GM21576 (cell line): ENCODE results near the gene RTN4RL2.
"Not testable (repeated sequence)": the region's sequence is repeated elsewhere in the genome, so short reads cannot be mapped to it uniquely, and the experiment has no call there.

Experiments
- ATAC-seq: cut with Tn5 transposase; IDR thresholded peaks from one replicate; pipeline ENCODE4 v1.9.1; 2021; ENCODE audit warnings: mild to moderate bottlenecking, moderate library complexity; ENCODE audit not compliant: unreplicated experiment

RTN4RL2 gene

DNA sequence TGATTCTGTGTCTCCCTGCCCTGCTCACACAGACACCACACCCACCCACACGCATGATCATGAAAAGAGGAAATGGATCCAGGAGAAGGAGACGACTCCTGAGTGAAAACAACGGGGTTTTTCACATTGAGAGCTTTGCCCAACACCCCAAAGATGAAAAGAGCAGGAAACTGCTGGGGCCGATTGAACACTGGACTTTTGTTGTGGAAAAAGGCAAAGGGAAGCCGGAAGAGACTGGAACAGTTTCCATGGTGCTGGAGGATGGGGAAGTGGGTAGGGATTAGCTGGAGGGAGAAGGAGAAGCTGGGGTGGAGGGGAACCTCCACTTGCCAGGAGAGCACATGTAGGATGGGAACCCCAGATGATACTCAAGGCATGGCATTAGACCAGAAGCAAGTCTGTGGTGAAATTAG lies 28.2 kb upstream of the RTN4RL2 start:
- ATAC-seq, result no peak

DNA sequence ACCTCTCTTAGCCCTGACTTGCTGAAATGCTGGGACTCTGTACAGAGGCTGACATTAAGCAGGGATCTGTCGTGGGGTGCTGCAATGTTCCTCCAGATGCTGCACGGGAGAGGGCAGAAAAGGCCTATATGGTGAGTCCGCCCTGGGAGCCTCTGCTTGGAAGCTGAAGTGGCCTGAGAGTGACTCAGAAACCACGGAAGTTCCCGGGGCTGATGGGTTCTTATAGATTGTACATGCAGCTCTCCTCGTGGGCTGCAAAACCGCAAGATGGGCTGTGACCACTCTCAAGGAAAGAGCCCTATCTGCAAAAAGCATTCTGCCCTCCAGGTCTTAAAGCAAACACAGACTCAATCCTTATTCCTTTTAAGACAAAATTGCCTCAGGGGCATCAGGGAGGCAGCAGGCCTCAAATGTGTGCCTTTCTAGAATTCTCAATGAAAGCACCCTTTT lies 27.6 kb upstream of the RTN4RL2 start:
- ATAC-seq, result no peak

DNA sequence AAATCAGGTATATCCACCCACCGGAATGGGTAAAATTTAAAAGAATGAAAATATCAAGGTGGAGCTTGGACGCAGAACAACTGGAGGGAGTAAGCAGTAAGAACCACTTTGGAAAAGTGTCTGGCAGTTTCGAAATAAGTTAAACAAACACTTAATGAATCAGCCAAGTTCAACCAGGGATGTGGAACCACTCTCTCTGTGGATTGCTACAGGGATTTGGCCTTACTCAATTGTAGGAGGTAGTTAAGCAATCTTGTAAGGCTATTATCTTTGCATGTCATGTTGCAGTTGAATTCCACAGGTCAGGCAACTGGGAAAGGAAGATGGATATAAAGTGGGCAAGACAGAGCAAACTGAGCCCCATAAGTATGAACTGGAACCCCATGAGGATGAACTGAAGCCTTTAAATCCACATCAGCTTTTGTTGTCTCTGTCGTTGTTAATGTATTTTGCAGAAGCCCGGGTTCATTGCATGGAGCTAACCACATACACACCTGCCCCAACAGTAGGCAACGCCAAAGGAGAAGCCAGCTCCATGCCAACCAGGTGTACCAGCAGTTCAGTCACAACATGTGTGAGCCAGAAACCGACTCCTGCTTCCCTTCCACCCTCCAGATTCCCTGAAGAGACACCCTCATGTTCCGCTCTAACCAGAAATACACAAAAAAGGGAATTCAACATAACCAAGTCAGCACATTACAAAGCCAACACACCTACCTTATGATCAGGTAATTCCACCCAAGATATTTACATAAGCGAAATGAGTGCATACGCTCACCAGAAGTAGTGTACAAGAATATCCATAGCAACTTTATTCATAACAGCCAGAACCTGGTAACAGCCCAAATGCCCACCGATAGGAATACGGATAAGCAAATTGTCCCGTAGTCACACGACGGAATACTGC lies 25.4 kb upstream of the RTN4RL2 start:
- ATAC-seq, result no peak

DNA sequence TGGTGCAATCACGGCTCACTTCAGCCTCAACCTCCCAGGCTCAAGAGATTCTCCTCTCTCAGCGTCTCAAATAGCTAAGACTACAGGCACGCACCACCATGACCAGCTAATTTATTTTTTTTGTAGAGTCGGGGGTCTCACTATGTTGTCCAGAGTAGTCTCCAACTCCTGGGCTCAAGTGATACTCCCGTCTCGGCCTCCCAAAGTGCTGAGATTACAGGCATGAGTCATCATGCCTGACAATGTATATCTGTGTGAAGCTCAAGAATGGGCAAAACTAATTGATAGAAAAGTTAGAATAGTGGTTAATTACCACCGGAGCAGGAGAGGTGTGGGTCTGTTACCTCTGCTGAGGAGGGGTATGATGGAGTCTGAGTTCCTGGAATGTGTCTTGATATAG lies 24.3 kb upstream of the RTN4RL2 start:
- no peak for ATAC-seq

DNA sequence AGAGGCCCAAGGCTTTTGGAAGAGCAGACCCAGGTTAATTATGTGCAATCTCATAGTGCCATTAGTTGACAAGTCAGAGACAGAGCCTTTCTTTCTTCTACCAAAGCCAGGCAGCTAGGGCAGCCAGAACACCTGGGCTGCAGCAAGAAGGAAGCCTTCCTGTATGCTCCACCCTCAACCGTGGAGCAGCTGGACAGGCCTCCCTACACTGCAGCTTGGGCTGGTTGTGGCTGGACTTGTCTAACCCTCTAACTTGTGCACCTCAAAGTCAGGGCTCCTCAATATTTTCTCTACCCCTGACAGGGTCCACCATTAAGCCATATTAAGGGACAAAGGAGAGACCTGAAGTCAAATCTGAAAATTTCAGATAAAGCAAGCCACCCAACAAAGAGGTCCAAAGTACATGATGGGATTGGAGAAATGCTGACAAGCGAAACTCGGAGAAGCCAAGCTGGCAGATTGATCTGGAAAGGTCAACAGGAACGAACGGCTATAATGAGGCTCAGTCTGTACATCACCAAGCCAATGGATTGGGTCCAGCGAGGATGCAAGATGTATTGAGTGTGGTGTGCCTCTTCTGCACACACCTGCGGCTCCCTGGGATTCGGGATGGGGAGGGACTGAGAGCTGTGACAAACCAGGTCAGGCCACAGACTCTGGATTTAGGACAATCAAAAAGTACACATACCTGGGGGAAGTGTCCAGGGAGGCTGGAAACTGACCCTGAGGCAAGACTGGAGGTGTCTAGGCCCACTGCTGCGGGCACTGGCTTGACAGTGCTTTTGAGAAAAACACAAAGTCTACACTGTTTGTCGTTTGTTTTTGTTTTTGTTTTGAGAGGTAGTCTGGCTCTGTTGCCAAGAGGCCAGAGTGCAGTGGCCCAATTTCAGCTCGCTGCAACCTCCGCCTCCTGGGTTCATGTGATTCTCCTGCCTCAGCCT lies 21.7 kb upstream of the RTN4RL2 start:
- ATAC-seq, result no peak

DNA sequence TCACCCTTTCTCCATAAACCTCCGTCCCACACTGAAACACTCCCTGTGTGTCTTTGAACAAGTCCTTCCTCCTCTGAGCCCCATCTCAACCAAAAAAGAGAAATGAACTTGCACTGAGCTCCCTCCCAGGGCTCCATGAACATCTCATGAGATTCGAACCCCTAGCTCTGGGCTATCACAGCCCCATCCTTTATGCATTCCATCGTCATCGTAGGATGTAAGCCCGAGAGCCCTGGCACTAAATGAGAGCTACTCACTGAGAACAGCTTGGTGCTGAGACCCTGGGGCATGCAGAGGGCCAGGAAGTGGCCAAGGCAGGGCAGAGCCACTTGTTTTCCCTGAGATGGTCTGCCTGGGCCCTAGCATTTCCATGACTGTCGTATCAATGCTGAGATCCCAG lies 20.5 kb upstream of the RTN4RL2 start:
- no peak for ATAC-seq

DNA sequence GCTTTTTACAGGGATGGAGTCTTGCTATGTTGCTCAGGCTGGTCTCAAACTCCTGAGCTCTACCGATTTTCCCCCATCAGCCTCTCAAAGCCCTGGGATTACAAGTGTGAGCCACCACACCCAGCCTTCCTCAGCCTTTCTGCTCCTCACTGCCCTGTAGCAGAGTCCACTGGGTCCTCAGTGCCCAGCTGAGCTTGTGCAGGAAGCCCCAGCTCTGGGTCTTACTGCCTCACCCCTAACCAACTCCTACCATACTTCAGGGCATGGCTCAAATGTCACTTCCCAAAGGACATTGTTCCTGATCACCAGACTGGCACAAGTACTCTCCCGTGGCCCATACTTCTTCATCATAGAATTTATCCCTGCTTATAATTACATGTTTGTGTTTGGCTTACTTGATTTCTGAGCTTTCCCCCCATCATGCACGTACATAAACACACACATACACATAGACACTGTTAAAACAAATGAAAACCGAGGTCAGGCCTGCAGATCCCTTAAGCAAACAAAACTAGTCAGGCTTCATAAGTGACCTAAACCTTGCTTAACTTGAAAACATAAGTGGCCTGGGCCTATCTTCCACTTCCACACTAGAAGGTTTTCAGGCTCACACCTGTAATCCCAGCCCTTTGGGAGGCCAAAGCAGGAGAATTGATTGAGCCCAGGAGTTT lies 19.4 kb upstream of the RTN4RL2 start:
- ATAC-seq, result no peak

DNA sequence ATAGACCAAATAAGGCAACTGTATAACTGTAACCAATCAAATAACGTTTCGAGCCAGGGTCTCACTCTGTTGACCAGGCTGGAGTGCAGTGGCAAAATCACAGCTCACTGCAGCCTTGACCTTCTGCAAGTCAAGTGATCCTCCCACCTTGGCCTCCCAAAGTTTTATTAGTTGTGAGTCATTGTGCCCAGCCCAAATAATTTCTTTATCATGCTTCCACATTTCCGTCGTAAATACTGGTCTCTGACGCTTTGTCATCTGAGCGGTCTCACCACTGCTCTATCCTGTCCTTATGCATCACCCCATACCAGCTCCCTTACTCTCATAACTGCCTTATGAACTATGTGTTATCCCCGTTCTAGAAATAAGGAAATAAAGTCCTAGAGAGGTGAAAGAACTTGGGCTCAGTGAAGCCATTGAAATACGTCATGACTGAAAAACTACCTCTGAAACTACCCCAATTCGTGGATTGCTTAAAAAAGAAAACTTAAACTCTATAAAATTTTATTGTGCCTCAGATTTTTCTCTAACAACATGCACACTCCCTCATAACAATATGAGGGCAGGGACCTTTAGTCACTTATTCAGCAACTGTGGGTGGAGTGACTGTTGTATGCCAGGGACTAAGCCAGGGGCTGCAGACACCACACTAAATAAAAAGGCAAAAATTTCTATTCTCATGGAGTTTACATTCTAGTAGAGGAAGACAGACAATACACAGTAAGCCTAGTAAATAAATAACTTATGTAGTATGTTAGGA lies 15.8 kb upstream of the RTN4RL2 start:
- ATAC-seq, result no peak

DNA sequence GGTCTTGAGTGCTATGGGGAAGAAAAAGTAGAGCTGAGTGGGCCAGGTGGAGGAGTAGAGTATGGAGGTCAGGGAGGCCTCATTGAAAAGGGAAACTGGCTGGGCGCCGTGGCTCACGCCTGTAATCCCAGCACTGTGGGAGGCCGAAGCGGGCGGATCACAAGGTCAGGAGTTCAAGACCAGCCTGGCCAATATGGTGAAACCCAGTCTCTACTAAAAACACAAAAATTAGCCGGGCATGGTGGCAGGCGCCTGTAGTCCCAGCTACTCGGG lies 15.3 kb upstream of the RTN4RL2 start:
- not testable (repeated sequence) for ATAC-seq

DNA sequence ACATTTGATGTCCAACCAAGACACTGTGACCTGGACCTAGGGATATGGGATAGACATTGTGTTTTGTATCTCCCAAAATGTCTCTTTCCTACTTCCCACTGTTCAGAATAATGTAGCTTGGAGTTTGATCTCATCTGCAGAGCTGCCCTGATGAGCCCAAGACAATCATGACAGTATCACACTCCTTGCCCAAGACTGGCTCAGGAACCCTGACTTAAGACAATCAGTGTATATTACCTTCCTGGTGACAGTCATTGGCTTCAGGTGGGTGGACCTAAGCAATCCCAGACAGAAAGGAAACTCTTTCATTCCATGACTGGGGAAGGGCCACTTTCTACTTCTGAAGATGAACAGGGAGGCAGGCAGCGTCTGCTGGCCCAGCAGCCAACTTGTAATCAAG lies 14.3 kb upstream of the RTN4RL2 start:
- no peak for ATAC-seq

DNA sequence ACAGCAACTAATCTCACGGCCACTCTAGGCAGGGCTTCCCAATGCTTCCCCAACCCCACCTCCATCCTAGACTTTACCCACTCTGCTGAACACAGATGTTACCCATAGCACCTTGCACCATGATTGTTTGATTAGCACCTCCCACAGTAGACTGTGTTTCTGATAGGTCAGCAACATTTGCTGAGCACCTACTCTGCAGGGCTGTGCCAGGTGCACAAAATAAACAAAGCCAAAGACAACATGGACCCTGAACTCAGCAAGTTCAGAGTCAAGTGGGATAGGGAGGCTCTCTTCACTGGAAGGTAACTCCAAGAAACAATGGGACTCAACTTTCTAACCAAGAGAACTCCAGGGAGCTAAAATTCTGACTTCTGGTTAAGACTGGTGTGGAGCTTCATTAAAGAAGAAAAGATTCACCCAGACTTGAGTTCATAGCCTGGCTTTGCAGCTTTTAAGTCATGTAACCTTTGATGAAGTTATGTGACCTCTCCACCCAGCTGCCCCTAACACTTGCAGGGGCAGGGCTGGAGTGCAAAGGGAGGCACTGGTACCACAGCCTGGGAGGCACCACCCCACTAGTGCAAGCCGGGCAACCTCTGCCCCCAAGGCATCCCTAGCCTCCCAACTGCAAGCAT lies 6.7 kb upstream of the RTN4RL2 start:
- ATAC-seq, result no peak

DNA sequence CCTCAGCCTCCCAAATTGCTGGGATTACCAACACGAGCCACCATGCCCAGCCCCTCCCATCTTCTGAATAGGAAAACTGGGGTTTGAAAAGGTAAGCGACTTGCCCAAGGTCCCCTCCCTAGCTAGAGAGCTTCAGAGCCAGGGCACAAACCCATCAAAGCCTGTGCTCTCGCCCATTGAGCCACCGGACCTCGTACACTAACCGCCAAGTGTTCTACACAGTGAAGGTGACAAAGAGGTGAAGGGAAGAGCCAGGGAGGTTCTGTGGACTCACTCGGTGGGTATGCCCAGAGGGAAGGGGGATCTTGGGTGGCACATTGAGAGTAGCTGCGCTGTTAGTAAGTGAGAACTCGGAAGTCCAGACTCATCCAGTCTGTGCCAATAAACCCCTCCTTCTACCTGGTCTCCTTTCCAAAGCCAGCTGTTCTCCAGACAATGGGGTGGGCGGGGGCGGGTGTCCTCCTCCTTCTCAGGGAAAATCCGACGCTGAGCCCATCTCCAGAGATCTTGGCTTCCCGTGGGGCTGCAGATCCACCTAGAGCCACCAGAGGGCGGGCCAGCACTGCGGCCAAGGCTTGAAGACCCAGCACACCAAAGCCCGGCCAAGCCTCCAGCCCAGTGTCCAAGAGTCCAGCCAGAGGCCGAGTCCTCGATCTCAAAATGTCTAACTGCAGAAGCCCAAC lies 3.2 kb upstream of the RTN4RL2 start:
- peak; percentile 53 for ATAC-seq

DNA sequence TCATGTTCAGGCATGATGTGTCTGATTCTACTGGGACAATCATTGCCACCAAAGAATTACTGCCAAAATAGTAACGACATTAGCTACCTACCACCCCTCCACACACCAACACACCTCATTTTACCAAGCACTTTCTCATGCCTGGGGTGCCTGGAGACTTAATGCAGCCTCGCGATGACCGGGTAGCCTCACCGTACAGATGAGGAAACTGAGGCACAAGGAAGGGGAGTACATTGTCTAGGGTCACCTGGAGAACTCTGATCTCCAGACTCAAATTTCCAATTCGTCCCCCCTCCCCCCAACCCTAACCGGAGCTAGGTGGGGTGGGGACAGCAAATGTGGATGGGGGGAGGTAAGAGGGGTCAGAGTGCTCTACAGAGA lies 2.7 kb upstream of the RTN4RL2 start:
- ATAC-seq, result peak; percentile 17

DNA sequence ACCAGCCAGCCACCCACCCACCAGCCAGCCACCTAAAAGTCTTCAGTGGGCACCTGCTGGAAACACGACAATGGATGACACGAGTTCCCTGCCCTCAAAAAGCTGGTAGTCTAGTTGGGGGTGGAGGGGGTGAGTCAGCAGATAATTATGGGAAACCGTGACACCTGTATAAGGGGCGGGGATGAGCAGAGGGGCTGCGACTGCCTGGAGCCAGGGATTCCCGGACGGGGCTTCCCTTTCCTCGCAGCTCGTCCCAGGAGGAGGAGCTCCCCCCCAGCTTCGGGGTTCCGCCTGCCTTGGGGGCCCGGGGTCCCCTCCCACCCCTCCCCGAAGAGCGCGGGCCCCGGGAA lies 2.3 kb upstream of the RTN4RL2 start:
- no peak for ATAC-seq

DNA sequence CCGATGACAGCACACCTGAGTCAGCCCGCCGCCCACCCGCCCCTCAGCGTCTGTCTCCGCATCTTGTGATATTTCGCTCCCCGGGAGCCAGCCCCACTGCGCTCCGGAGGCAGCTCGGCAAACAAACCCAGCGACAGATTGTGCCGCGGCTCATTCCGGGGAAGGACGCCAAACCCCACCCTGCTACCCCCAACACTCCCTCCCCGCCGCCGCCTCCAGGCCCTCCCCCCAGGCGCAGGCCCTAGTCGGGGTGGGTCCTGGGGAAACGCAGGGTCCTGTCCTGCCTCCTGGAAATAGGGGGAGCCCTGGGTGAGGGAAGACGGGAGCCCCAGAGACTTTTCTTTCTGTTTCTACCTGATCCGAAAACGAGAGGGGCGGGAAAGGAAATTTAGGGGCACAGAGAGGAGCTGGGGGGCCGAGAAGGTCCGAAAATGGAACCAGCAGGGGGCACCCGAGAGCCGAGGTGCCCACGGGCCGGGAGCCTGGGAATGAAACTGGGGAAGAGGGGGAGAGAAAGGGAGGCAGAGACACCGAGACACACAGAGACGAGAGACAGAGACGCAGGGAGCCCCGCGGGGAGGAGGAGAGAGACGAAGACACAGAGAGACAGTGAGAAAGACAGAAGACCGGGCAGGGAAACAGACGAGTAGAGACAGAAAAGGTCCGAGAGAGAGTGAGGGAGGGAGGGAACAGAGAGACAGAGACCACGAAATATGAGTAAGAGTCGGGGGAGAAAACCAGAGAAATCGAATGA lies 1.7 kb upstream of the RTN4RL2 start:
- ATAC-seq, result no peak

DNA sequence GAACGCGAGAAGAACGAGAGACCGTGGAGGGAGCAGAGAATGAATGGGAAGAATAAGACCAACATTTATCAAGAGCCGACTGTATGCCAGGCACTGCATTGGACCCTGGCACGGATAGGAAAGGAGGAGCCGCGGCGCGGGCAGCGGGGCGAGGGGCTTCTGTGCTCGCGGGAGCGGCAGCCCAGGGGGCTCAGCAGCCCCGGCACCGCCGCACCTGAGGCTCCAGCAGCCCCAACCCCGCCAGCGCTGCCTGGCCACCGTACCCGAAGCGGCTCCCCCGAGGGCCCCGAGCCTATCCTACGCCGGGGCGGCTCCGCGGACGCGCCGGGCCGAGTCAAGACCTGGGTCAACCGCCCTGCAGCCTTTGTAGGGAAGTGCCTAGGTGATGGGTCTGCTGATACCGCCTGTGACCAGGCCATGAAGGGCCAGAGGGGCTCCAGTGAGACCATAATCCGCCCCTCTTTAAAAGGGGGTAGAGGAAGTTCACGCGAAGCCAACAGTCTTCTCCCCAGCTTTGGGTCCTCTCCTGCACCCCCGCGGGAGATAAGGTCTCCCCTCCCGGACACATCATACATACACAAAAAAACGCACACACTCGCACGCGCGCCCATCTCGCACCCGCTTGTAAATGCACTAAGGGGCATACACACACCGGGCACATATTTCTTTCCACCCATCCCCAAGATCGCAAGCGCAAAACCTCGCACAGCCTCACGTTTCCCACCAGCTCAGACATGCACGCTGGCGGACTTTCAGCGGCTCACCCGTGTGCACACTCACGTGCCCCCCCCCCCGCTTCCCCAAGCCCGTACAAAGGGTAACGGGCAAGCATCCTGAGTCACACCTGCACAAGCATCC lies 935 bp upstream of the RTN4RL2 start:
- no peak for ATAC-seq

DNA sequence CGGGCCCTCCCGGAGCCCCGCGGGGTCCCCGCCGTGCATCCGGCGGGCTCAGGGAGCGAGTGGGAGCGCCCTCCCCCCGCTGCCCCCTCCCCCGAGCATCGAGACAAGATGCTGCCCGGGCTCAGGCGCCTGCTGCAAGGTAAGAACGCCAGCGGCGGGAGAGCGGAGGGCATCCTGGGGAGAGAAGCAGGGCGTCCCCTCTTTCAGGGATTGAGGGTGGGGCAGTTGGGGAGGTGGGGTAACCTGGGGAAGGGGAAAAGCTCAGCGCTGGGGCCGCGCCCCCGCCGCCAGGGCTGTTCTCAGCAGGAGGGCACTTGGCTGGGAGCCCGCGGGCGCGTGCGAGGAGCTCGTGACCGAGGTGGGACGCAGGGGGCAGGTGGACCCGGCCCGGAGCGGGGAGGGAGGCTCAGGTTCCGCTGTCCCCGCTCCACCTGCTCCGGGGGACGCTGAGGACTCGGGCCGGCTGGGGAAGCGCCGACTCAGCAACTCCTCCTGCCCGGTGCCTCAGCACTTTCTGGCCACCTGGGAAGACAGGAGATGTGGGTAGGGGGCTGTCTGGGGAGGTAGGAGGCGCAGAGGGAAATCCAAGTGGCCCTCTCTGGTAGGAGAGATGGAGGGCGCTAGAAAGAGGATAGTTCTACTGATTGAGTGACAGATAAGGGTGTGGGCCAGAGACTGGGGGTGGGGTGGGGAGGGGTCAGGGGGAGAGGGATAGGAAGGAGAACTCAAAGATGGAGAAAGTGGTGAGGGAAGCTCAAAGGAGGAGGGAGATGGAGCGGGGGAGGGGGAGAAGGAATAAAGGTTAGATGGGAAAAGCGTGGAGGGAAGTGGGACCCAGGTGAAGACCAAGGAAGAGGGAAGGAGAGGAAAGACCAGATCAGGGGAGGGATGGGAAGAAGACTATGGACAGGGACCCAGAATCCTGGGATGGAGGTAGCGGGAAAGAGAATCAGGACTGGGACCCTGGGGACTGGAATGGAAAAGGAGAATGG lies 726 bp downstream of the RTN4RL2 start:
- no peak for ATAC-seq
